ENCODE results near the gene OR8A1.

DNA sequence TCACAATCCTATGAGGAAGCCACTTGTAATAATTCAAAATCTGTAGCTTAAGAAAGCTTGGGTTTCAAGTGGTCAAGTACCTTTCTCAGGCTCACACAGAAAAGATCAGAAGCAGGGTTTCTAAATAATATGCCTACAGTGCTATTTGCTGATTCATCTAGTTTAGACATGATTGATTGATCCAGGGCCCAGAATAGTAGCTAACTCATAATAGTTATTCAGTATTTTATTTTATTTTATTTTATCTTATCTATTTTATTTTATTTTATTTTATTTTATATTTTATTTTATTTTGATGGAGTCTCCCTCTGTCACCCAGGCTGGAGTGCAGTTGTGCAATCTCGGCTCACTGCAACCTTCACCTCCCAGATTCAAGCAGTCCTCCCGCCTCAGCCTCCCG lies 25.5 kb downstream of the OR8A1 start:
- TF ChIP-seq, protein P1, sequence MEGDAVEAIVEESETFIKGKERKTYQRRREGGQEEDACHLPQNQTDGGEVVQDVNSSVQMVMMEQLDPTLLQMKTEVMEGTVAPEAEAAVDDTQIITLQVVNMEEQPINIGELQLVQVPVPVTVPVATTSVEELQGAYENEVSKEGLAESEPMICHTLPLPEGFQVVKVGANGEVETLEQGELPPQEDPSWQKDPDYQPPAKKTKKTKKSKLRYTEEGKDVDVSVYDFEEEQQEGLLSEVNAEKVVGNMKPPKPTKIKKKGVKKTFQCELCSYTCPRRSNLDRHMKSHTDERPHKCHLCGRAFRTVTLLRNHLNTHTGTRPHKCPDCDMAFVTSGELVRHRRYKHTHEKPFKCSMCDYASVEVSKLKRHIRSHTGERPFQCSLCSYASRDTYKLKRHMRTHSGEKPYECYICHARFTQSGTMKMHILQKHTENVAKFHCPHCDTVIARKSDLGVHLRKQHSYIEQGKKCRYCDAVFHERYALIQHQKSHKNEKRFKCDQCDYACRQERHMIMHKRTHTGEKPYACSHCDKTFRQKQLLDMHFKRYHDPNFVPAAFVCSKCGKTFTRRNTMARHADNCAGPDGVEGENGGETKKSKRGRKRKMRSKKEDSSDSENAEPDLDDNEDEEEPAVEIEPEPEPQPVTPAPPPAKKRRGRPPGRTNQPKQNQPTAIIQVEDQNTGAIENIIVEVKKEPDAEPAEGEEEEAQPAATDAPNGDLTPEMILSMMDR (IDR thresholded peaks at IDR 0.05; ENCODE audit: poor library complexity), result no peak
- no peak for TF ChIP-seq EZH2 (IDR thresholded peaks at IDR 0.05; ENCODE audit: borderline replicate concordance)
- TF ChIP-seq EZH2phosphoT487 (IDR thresholded peaks at IDR 0.05; ENCODE audit: low read depth, severe bottlenecking, unreplicated experiment), result no peak

All from hepatocyte (in vitro differentiated cells).